HuH-7 (cell line): ENCODE data around the gene PHOX2B.
"Not testable (repeated sequence)": the region's sequence is repeated elsewhere in the genome, so short reads cannot be mapped to it uniquely, and the experiment has no call there.

Experiments used
- DNase-seq: peaks from one replicate; pipeline ENCODE4 v3.0.0; 2011; ENCODE audit warnings: low spot score

The PHOX2B gene

DNA sequence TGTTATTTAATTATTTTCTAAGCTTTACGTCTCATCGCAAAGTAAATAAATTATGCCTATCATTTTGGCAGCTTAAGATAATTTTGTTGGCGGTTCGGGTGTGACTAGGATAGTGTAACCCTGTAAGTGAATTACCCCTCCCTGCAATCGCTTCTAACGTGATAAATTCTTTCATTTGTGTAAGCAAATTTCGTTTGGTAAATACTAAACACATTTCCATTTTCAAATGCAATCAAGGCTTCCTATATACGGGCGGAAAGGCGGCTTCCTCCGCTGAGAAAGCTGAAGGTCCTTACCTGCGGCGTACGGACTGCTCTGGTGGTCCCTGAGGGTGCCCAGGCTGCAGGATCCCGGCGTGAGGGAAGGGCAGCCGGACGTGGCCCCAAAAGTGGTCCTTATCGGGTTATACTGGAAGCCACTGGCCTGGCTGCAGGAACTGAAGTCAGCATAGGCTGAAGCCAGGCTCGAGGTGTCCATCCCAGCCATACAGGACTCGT, 403 bp downstream of the PHOX2B start:
- DNase-seq, result no peak

DNA sequence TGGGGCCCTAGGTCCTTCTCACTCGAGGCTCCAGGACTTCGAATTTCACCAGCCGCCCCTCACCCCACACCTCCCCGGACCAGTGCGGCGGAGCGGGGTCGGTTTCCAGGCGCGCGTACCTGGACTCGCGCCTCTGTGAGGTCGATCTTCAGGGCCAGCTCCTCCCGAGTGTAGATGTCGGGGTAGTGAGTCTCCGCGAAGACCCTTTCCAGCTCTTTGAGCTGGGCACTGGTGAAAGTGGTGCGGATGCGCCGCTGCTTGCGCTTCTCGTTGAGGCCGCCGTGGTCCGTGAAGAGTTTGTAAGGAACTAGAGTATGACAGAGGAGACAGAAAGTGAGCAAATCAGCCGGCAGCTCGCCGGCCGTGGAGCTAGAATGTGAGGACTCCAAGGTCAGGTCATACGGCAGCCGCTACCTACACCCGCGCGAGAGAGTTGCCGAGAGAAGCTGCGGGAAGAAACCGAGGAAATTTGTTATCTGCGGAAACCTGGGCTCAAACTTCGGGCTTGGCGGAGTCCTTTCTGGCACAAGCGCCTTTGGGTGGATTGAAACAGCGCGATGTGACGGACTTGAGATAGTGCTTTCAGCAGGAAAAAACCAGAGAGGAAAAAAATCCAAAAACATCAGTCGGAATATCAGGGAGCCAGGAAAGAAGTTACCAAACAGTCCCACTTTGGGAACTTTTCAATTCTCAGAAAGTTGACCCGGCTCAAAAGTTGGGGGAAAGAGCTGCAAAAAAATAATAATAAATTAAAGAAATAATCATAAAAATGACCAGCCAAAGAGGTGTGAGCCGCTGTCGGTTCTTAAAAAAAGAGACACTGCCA, 1.1 kb downstream of the PHOX2B start:
- DNase-seq, result no peak

DNA sequence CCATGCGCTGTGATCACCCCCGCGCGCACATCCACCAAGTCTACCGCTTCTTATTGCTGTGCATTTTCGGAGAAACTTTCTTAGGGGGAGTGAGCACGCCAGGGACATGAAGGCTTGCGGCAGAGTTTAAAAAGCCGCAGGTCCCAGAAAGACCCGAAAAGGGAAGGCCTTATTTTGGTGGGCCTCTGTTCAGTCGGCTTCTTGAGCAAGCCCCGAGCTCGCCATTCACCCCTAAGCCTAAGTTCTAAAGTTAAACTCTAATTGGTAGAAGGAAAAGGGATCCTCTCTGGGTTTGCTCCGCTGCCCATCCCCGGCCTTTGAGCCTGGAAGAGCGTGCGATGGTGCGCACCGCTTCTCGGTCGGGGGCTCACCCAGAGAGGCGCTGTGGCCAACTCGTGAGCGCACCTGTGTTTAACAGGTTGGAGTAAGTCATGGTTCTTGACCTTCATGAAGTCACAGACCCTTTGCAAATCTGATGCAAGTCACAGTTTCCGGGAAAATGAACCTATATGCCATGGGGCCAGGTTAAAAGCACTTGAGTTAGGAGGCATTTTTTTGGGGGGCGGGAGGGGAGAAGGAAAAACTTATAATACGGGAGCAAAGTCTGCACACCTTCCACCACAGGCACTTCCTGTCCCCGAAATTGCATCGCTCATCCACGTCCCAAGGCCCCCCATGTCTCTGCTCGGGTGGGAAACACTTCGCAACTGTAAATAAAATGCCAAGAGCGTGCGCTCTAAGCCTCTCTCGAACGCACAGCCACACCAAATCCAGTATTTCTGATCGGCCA, 1.9 kb downstream of the PHOX2B start:
- DNase-seq, result no peak

DNA sequence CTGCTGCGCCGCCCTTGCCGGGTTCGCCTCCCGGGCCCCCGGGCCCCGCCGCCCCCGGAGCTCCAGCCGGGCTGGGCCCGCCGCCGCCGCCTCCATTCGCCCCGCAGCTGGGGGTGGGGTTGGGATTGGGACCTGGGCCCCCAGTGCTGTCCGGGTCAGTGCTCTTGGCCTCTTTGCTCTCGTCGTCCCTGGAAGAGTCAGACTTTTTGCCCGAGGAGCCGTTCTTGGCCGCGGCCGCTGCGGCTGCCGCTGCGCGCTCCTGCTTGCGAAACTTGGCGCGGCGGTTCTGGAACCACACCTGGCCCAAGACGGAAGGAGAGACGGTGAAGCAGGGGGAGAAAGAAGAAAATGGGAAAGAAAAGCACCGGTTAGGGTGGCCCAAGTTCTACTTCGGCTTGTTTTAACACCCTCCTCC, 2.5 kb downstream of the PHOX2B start:
- no peak for DNase-seq

DNA sequence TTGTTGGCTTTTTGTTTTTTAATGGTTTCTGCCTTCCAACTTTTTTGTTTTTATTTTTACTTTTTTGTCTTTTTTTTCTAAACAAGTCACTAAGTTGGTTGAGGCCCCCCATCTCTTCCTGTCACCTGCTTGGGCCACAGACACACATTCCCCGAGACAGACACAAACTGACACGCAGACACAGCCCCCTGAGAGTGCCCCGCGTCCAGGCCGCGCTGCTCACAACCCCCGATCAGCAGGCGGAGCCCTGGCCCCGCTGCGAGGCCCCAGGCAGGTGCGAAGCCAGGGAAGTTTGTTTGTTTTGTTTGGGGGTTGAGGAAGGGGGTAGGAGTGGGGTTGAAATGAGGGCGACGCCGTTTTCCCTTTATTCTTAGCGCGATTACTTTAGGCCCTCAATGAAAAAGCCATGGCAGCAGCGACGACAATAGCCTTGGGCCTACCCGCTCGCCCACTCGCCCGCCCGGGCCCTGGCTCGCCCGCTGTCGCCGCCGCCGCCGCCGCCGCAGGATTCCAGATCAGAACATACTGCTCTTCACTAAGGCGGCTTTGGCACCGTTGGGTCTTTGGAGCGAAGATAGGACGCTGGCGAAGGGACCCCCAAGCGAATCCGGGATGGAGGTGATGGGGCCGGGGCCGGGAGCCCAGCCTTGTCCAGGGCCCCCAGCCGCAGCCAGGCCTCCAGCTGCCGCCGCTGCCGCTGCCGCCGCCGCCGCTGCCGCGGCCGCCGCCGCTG, 3.1 kb downstream of the PHOX2B start:
- no peak for DNase-seq

DNA sequence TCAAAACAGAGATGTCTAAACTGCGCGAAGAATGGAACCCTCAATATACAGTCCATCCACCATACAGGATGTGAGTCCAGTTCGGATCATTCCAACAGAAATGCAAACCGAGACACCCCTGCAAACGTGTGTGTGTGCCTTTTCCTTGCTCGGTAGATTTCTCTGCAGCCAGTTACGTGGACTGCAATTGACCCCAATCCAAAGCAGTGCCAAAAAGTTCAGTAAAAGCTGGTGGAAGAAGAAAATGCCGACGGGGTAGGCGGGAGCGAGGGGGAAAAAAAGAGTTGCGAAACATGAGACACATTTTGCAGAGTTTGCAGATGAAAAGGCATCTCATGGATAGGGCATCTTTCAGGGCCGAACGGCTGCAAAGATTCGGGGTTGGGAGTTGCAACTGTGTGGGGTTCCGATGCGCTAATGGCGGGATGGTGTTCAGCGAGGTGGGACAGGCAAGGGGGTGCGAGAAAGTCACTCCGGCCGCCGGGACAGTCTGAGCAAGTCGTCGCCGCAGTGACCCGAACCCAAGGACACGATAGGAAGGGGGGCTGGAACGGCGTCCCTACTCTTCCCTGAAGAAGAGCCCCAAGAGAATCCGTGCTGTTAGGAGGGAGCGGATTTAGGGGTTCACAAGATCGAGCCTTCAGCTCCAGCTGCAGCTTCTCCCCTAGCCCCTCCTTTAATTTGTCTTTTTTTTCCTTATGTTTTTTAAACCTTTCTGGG, 3.8 kb downstream of the PHOX2B start:
- DNase-seq, result no peak

DNA sequence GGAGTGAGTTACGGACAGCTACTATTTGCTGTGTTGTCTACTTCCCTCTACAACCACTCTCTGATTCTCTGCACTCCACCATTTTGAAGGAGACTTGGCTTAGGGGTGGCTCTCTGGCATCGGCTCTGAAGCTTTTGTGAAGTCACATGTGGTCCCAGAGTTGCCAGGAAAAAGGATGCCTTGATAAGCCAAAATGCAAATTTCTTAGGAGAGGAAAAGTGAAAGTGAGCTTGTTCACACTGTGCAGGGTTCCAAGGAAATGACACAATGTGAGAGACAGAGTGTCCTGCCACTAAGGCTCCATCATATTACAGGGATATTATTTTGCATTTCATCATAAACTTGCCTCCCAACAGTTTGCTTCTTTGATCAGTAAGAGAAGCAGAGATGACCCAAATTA, 7.2 kb downstream of the PHOX2B start:
- DNase-seq, result no peak

DNA sequence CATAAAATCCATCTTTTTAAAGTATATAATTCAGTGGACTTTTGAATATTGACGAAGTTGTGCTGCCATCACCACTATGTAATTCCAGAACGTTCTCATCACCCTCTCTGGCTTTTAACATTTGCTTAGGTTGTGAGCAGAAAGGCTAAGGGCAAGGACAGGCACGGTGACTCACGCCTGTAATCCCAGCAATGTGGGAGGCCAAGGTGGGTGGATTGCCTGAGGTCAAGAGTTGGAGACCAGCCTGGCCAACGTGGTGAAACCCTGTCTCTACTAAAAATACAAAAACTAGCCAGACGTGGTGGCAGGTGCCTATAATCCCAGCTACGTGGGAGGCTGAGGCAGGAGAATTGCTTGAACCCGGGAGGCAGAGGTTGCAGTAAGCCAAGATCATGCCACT, 11.0 kb downstream of the PHOX2B start:
- DNase-seq, result not testable (repeated sequence)

DNA sequence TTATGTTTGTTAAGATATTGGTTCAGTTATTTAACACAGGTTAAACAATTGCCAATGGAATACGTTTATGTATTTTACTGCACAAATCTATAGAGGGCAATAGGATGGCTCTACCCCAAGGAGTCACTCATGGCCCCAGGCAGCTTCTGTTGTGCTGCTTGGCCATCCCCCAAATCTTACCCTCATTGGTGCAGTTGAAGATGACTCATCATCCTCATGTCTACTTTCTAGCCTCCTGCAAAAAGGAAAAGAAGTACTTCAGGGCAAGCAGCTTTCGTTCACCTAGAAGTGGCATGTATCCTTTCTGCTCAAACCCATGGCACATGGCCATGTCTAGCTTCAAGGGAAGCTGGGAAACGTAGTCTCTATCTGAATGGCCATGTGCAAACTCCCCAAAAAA, 14.2 kb downstream of the PHOX2B start:
- DNase-seq, result no peak

DNA sequence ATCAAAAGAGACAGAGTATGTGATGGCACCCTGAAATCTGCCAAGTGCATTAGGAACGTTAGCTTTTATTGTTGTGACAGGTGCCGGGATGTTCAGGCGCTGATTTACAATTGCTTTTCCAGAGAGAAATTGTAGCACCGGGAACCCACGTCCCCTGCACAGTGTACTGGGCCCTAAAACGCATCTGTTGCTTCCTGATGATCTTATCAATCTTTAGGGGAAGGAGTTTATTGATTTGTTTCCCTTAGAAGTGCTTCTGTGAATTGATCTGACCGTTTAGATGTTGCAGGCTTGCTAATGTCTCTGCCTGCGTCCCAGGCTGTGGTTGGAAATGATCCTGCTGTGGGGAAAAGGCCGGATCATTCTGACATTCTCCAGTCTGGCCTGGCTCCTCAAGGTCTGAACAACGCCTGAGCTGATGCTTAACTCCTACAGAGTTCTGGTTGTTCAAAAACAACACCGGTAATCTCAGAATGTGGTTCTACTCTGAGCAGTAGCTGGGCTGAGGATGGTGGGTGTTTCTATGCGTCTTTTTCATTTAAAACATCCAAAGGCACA, 16.9 kb downstream of the PHOX2B start:
- DNase-seq, result no peak

DNA sequence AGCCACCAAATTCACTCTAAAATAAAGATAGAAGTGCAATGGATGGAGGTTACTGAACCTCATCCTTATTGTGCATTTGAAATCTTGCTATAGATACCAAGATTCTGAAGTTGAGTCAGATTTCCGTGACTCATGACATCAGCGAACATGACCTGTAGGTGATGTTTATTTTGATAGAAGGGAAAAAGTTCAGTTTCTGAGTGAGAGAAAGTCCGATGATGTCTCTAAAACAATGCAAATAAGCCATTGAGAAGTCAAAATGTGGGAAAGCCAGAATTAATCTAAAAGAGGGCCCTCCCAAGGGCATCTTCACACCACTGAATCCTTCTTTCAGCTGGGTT, 20.0 kb downstream of the PHOX2B start:
- DNase-seq, result no peak

DNA sequence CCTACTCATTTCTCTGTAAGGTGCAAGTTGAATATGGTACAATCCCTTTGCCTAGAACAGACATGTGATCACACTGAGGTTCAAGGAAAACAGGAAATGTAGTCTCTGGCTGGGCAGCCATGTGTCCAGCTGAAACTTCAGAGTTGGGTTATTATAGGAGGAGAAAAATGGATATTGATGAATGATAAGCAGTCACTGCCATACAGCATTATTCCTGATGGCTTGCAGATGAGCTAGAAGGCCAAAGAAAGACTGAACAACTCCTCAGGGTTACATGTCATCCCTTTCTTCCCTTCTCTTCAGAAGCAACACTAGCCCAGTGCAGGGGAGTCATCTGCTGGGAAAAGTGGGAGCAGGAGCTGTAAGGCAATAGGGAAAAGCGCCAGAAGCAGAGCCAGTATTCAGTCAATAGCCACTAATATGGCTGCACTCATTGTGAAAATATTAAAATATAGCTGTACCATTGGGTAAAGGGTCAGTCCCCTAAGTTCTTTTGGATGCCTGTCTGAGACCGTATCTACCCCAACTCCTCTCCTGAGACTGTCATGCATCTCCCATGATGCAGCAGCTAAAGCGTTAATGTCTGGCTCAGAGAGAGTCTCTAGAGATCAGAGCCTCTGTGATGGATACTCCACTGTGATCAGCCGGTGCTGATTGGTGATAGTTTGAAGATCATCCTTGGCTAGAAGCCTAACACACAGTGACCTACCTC, 20.5 kb downstream of the PHOX2B start:
- DNase-seq, result no peak

DNA sequence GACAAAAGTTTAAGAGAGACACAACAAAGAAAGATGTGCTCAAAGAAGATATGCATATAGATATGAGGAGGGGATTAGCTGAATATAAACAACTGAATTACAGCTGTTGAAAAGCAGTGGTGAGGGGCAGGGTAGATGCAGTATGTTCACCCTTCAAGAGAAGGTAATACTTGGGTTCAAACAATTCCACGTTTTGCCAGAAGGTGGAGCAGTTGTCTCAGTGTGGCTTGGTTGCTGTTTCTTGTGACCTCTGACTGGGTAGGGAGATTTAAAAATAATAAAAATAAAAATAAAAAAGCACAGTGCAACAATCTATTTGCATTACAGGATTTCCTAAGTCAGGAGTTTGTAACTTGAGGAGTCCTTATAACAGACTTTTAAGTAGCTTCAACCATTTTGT, 23.3 kb downstream of the PHOX2B start:
- DNase-seq, result no peak

DNA sequence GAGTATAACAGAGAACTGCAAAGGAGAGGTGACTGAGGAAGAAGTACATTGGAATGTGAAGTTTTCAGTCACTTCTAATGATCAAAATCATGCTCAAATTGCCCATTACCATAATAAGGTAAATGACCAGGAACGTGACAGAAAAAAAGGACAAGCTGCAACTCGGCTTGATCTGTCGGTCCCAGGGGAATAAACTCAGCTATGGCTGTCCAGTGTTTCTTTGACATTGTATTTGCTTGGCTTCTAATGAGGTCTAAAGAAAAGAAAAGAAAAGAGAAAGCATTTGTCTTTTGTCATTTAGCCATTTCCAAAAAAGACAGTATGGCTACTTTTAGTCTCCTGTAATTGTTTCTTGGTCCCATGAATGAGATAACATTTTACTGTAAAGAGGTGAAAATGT, 25.2 kb downstream of the PHOX2B start:
- no peak for DNase-seq

DNA sequence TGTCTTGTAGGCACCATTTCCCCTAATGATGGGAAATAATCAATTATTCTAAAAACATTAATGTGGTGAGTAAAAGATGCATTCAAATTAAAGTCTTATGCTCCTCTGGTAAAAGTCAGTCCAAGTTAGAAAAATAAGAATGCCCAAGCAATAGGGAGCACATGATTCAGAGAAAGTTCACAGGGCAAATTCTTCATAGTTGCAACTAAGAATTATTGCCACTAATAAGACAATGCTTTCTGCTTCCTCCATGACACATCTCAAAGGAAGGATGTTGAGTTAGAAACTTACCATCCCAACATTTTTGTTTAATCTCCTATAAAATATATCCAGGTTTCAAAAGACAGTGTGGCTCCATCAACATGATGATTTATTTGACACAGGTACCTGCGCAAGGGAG, 26.3 kb downstream of the PHOX2B start:
- DNase-seq, result no peak

DNA sequence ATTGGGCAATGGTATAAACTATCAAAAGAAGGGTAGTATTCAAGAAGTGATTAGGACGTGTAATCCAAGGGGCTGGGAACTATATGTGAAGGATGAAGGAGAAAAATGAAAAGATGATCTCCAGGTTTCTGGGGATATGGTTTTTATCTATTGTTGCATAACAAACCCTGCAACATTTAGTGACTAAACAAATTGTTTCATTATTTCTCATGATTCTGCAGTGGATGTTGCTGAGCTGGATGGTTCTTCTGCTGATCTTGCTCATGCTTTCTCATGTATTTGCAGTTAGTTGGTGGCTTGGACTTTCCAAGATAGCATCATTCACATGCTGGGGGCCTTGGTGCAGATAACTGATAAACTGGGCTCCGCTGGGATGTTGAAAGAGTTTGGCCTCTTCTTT, 29.1 kb downstream of the PHOX2B start:
- no peak for DNase-seq

DNA sequence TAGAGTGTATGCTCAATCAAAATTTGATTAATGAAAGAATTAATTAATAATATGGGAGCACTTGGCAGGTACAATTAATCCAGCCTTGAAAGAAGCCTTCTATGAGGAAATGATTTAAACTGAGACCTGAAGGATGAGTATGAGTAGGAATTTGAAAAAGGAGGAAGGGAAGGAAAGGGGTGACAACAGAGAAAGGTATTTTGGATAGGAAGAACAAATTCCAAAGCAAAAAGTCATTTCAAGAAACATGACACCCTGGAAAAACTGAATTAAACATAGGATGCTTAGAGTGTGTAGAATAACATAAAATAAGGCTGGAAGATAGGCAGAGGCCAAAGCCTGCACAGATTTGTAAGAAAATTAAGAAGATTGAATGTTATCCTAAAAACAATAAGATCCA, 29.6 kb downstream of the PHOX2B start:
- no peak for DNase-seq

DNA sequence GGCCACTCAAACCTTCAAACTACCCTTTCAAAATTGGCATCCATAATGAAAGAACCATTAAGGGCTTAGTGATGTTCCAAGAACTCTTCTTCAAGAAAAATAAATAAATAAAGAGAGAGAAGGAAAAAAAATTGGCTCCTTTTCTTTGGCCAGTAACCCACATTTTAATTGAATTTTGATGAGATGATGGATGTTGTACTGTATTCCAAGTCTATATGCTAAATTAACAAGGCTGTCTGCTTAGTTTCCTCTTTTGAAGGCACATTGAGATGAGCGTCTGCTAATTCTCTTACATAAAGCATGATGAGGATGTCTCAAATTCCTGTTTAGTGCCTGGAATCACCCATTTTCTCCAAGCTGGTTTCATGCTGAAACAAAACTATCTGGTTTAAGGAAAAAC, 33.4 kb downstream of the PHOX2B start:
- no peak for DNase-seq

DNA sequence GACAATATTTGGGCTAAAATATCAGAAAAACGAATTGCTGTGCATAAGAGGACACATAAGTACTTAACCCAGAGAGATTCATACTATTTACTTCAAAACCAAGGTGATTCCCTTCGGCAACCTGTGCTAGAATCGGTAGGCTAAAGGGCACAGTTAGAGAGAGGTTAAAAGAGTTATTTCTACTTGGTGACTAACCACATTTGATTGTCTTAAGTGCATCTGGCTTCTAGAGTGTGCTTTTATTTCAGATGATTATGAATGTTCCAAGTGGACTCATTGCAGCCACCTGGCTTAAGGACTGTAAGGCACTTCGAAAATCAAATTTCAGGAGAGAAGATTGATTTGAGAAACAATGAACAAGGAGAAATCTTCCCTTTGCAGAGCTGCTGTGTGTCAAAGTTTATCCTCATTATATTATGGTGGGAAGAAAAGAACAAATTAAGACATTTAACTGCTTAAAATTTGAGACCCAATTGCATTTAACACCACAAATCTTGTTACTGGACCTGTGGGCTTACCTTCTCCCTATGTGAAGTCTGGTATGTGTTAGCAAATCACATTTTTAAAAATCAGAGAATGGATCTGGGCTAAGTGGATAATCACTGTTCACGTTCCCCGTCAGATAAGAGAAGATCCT, 34.0 kb downstream of the PHOX2B start:
- no peak for DNase-seq

DNA sequence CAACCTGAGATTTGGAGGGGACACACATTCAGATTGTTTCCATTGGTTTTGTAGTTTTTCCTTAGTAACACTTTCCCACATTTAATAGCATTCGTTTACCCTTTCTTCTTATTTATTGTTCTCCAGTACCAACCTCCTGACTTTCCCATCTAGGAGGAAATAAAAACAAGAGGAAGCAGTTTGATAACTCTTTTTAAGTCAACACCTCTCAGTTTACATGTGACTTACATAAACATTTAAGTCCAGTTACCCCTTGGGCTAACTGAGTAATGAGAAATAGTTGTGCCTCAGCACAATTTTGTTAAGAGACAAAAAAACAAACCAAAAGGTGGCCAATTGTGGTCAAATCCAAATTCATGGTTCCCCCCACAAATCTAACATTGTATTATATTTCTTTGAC, 34.8 kb downstream of the PHOX2B start:
- DNase-seq, result no peak

DNA sequence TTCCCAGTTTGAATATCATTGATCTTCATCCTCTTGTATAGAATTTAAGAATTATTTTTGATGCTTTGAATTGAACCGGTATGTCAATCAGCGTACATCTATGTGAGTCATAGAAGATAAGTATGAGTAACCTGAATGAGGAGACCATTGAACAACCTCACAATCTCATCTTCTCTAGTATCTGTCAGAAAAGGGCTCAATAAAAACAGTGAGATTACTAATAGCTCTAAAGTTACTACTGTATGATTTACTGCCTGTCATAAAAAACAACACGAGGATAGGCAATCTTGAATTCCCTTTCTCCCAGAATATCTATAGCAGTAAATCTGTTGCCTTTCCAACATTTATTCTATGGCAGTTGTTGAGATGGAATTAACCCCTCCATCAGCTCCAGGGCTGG, 36.1 kb downstream of the PHOX2B start:
- no peak for DNase-seq
